IMR-90 (cell line): ENCODE results near the gene MEIS1. TPM values are rescaled to one million over a fixed set of nuclear protein-coding genes. Genes with fewer than 3 reads are reported as not detected.

ENCODE experiments used
- ATAC-seq: fragments of 200-7000 bp; cut with Tn5 transposase; 2 replicates; pipeline ENCODE4 v1.9.1; 2020; ENCODE audit warnings: low read depth, mild to moderate bottlenecking, moderate library complexity
- BruUV-seq: library from RNA; stranded (reverse); fragments of 400-500 nt; replicated peaks from 2 replicates; lab custom pipeline; 2021; lab: Mats Ljungman, UMichigan
- CTCF ChIA-PET: fragments of 300-600 bp; formaldehyde crosslinking; extraction: SDS; loops from one replicate; lab custom pipeline; 2021; ENCODE audit warnings: antibody characterized with exemption; lab: Yijun Ruan, JAX
- POLR2A ChIA-PET: fragments of 300-600 bp; sonication (Branson Sonifier 250); formaldehyde crosslinking; loops from one replicate; lab custom pipeline; 2022; ENCODE audit warnings: antibody characterized with exemption; ENCODE audit not compliant: unreplicated experiment; lab: Charles Lee
- DNase-seq: peaks from one replicate; pipeline ENCODE4 v3.0.0; 2013
- H2AFZ ChIP-seq: replicated peaks from 2 replicates; pipeline ENCODE3; 2013; ENCODE audit warnings: low read length, mild to moderate bottlenecking; ENCODE audit not compliant: poor library complexity
- H2AK5ac ChIP-seq: 2 replicates; pipeline ENCODE4 v1.6.1; 2013; ENCODE audit warnings: low read depth, low read length, inconsistent platforms
- H2AK9ac ChIP-seq: replicated peaks from 2 replicates; pipeline ENCODE3; 2013; ENCODE audit warnings: mild to moderate bottlenecking, low read depth, low read length, moderate library complexity; ENCODE audit not compliant: poor library complexity
- H2BK120ac ChIP-seq: 2 replicates; pipeline ENCODE4 v1.6.1; 2013; ENCODE audit warnings: low read depth, low read length, inconsistent platforms
- H2BK15ac ChIP-seq: 3 replicates; pipeline ENCODE4 v1.6.1; 2013; ENCODE audit warnings: low read depth, low read length, inconsistent platforms
- H2BK20ac ChIP-seq: 2 replicates; pipeline ENCODE4 v1.6.1; 2013; ENCODE audit warnings: low read depth, mild to moderate bottlenecking, inconsistent platforms, low read length, moderate library complexity
- H2BK5ac ChIP-seq: 2 replicates; pipeline ENCODE4 v1.6.1; 2013; ENCODE audit warnings: mild to moderate bottlenecking, low read depth, low read length, inconsistent platforms; ENCODE audit not compliant: poor library complexity, severe bottlenecking
- H3K14ac ChIP-seq: replicated peaks from 2 replicates; pipeline ENCODE4 v1.6.1; 2013; ENCODE audit warnings: low read depth, low read length, inconsistent platforms
- H3K18ac ChIP-seq: 2 replicates; pipeline ENCODE4 v1.6.1; 2013; ENCODE audit warnings: low read depth, low read length, control low read depth
- H3K23ac ChIP-seq: 2 replicates; pipeline ENCODE4 v1.6.1; 2013; ENCODE audit warnings: low read depth, low read length, inconsistent platforms
- H3K27ac ChIP-seq: 2 replicates; pipeline ENCODE4 v1.5.1; 2013; ENCODE audit warnings: mild to moderate bottlenecking, control low read depth, low read length; ENCODE audit not compliant: insufficient read depth
- H3K27me3 ChIP-seq: 2 replicates; pipeline ENCODE4 v1.6.1; 2013; ENCODE audit warnings: low read length; ENCODE audit not compliant: control insufficient read depth, insufficient read depth
- H3K36me3 ChIP-seq: 2 replicates; pipeline ENCODE4 v1.6.1; 2013; ENCODE audit warnings: low read length, mixed read lengths; ENCODE audit not compliant: control insufficient read depth, insufficient read depth
- H3K4ac ChIP-seq: 2 replicates; pipeline ENCODE4 v1.6.1; 2013; ENCODE audit warnings: low read depth, low read length, inconsistent platforms
- H3K4me1 ChIP-seq: 2 replicates; pipeline ENCODE4 v1.6.1; 2013; ENCODE audit warnings: low read length, mixed read lengths; ENCODE audit not compliant: control insufficient read depth, insufficient read depth
- H3K4me2 ChIP-seq: 2 replicates; pipeline ENCODE4 v1.6.1; 2013; ENCODE audit warnings: low read depth, mild to moderate bottlenecking, control low read depth, low read length, moderate library complexity
- H3K4me3 ChIP-seq: 2 replicates; pipeline ENCODE4 v1.5.1; 2013; ENCODE audit warnings: low read depth, mild to moderate bottlenecking, control low read depth, low read length, moderate library complexity; ENCODE audit not compliant: insufficient read depth
- H3K56ac ChIP-seq: 2 replicates; pipeline ENCODE4 v1.6.1; 2013; ENCODE audit warnings: low read length, inconsistent platforms; ENCODE audit not compliant: insufficient read depth; ENCODE audit errors: extremely low read depth
- H3K79me1 ChIP-seq, 2 experiments: 2 replicates each; pipeline ENCODE4 v1.6.1; 2013; ENCODE audit warnings: low read length in 2 of 2, inconsistent platforms in 1 of 2, low read depth in 1 of 2
- H3K9ac ChIP-seq: 2 replicates; pipeline ENCODE4 v1.6.1; 2013; ENCODE audit warnings: low read depth, low read length, control low read depth
- H3K9me1 ChIP-seq: 2 replicates; pipeline ENCODE4 v1.6.1; 2013; ENCODE audit warnings: low read length, inconsistent platforms; ENCODE audit not compliant: insufficient read depth
- H3K9me3 ChIP-seq: 2 replicates; pipeline ENCODE4 v1.6.1; 2013; ENCODE audit warnings: low read length; ENCODE audit not compliant: control insufficient read depth, insufficient read depth
- H4K20me1 ChIP-seq: 2 replicates; pipeline ENCODE4 v1.6.1; 2013; ENCODE audit warnings: low read length, inconsistent platforms; ENCODE audit not compliant: insufficient read depth
- H4K5ac ChIP-seq: 2 replicates; pipeline ENCODE4 v1.6.1; 2013; ENCODE audit warnings: mild to moderate bottlenecking, low read depth, low read length, control low read depth
- H4K8ac ChIP-seq, 2 experiments: 2 replicates each; pipeline ENCODE4 v1.6.1; 2013; ENCODE audit warnings: low read depth in 2 of 2, low read length in 2 of 2, control low read depth in 1 of 2, inconsistent platforms in 1 of 2
- H4K91ac ChIP-seq: 2 replicates; pipeline ENCODE4 v1.6.1; 2013; ENCODE audit warnings: low read depth, low read length, inconsistent platforms; ENCODE audit not compliant: insufficient read depth
- BHLHE40 ChIP-seq: fragments of 150-350 bp; IDR thresholded peaks from 2 replicates; pipeline ENCODE4 v1.6.1; 2016; ENCODE audit warnings: mild to moderate bottlenecking, low read depth, low read length
- CEBPB ChIP-seq: IDR thresholded peaks from 2 replicates; pipeline ENCODE4 v1.6.1; 2012; ENCODE audit warnings: low read depth, low read length, improper control_type of control experiment
- FOS ChIP-seq: fragments of 150-350 bp; IDR thresholded peaks from 2 replicates; pipeline ENCODE4 v1.6.1; 2016; ENCODE audit warnings: low read depth, low read length
- NFE2L2 ChIP-seq: fragments of 150-350 bp; IDR thresholded peaks from 2 replicates; pipeline ENCODE4 v1.6.1; 2016; ENCODE audit warnings: low read depth, mild to moderate bottlenecking, low read length
- POLR2A ChIP-seq: IDR thresholded peaks from 2 replicates; pipeline ENCODE4 v1.6.1; 2012; ENCODE audit warnings: mild to moderate bottlenecking, low read depth, low read length
- RFX5 ChIP-seq: IDR thresholded peaks from 2 replicates; pipeline ENCODE4 v1.8.0; 2012; ENCODE audit warnings: low read depth, mild to moderate bottlenecking, low read length, moderate library complexity
- USF2 ChIP-seq: fragments of 150-350 bp; IDR thresholded peaks from 2 replicates; pipeline ENCODE4 v1.6.1; 2017; ENCODE audit warnings: mild to moderate bottlenecking, antibody characterized with exemption, low read length, low read depth
- WGBS, 2 experiments: methylation state at CpG; one replicate each; pipeline versions ENCODE4 v1.1.5 to v1.1.7; 2013; ENCODE audit warnings: missing lambda C conversion rate in 2 of 2; ENCODE audit not compliant: insufficient read length in 1 of 2; ENCODE audit errors: extremely low coverage in 2 of 2; 5-methylcytosine and 5-hydroxymethylcytosine counted together
- dilution Hi-C: fragments of 300-500 bp; cut with HindIII; formaldehyde crosslinking; loops from one replicate; pipeline ENCODE4 v1.14.3; 2018; ENCODE audit warnings: low sequenced_read_pairs; ENCODE audit not compliant: unreplicated experiment
- in situ Hi-C: fragments of 300-500 bp; cut with MboI; formaldehyde crosslinking; loops from 3 replicates; pipeline ENCODE4 v1.14.3; 2019; ENCODE audit warnings: low sequenced_read_pairs, inconsistent platforms, mixed read lengths
- intact Hi-C: fragments of 100-400 bp; cut with micrococcal nuclease; formaldehyde crosslinking; loops from 2 replicates; pipeline ENCODE4 v1.10.0; 2022
- polyA plus RNA-seq, 3 experiments: library from polyadenylated mRNA; depleted of rRNA; stranded (reverse); fragments of >200 nt; gene quantifications; 2 replicates each; pipeline ENCODE4 v1.2.3, GENCODE V29; 2012; ENCODE audit warnings: low replicate concordance in 1 of 3
- total RNA-seq: library from RNA; depleted of rRNA; stranded (reverse); fragments of >200 nt; gene quantifications from 2 replicates; pipeline ENCODE4 v1.2.3, GENCODE V29; 2012

The MEIS1 gene
- total and polyA plus RNA-seq, 2 of the 4 experiments (the other 2 are of a cell fraction) = 54.4 to 157 TPM

GRCh38 chr2:66526180-66526579 is 91.3 kb downstream of the MEIS1 start:
- DNase-seq = no peak
- no peak overlapping the region for H2AK5ac ChIP-seq
- no peak overlapping the region for H2BK20ac ChIP-seq
- ChIA-PET CTCF (interaction anchor here (0.7 kb wide), 1 partner anchor 16 kb away, joined by 3 read pairs; no protein-coding TSS in a partner anchor), POLR2A (no interaction called here)
- no peak overlapping the region for H3K27ac ChIP-seq
- TF ChIP-seq RFX5 = no peak
- no peak for TF ChIP-seq CEBPB
- no peak for TF ChIP-seq NFE2L2
- no peak for TF ChIP-seq FOS
- TF ChIP-seq USF2 = no peak
- no peak for TF ChIP-seq POLR2A
- TF ChIP-seq BHLHE40 = no peak
- H3K9me3 ChIP-seq = no peaks in the 10 kb centered on the region
- no CpG with 5 or more reads among the region's 2 CpGs for WGBS, 2 experiments
- H2BK15ac ChIP-seq = no peak overlapping the region
- H3K4me2 ChIP-seq = no peak overlapping the region
- H3K9ac ChIP-seq = no peak overlapping the region
- no peak for ATAC-seq
- intact Hi-C loops = no loop called here
- H4K91ac ChIP-seq = no peak overlapping the region
- peaks cover 39 to 89% of the 10 kb centered on the region in 2 experiments for H3K79me1 ChIP-seq
- H3K4me3 ChIP-seq = no peak overlapping the region
- H3K27me3 ChIP-seq = no peaks in the 10 kb centered on the region
- H3K14ac ChIP-seq = no peak overlapping the region
- peaks cover 20% of the 10 kb centered on the region for H3K4me1 ChIP-seq
- H3K9me1 ChIP-seq = peaks cover 22% of the 10 kb centered on the region
- no peak overlapping the region for H4K5ac ChIP-seq
- H2BK120ac ChIP-seq = no peak overlapping the region
- H2AK9ac ChIP-seq = no peak overlapping the region
- H3K18ac ChIP-seq = no peak overlapping the region
- H3K23ac ChIP-seq = no peak overlapping the region
- no peak overlapping the region for H2BK5ac ChIP-seq
- dilution Hi-C loops = no loop called here
- H4K8ac ChIP-seq = no peak overlapping the region
- no peak overlapping the region for H3K56ac ChIP-seq
- H3K4ac ChIP-seq = no peak overlapping the region
- in situ Hi-C loops = no loop called here
- peaks cover 74% of the 10 kb centered on the region for H4K20me1 ChIP-seq
- peaks cover 34% of the 10 kb centered on the region for H3K36me3 ChIP-seq
- no peak overlapping the region for H2AFZ ChIP-seq
- BruUV-seq = no TSS peak
